A673 (cell line): ENCODE results near the gene ROBO2.

ENCODE experiments used
- EZH2 ChIP-seq: fragments of 200-600 bp; sonication (generic); IDR thresholded peaks from 2 replicates; pipeline ENCODE4 v1.6.1; 2017; ENCODE audit warnings: borderline replicate concordance, low read depth, mild to moderate bottlenecking, mixed read lengths, antibody characterized with exemption, low read length; ENCODE audit not compliant: poor library complexity, severe bottlenecking
- TF ChIP-seq, protein P1 (sequence below): fragments of 300-800, 200-600 bp; sonication (generic); conservative IDR thresholded peaks from 2 replicates; pipeline ENCODE4 v1.5.1; 2017; ENCODE audit warnings: low read depth, mild to moderate bottlenecking, antibody characterized with exemption, low read length, moderate library complexity, mixed read lengths

- TF ChIP-seq, protein P1, sequence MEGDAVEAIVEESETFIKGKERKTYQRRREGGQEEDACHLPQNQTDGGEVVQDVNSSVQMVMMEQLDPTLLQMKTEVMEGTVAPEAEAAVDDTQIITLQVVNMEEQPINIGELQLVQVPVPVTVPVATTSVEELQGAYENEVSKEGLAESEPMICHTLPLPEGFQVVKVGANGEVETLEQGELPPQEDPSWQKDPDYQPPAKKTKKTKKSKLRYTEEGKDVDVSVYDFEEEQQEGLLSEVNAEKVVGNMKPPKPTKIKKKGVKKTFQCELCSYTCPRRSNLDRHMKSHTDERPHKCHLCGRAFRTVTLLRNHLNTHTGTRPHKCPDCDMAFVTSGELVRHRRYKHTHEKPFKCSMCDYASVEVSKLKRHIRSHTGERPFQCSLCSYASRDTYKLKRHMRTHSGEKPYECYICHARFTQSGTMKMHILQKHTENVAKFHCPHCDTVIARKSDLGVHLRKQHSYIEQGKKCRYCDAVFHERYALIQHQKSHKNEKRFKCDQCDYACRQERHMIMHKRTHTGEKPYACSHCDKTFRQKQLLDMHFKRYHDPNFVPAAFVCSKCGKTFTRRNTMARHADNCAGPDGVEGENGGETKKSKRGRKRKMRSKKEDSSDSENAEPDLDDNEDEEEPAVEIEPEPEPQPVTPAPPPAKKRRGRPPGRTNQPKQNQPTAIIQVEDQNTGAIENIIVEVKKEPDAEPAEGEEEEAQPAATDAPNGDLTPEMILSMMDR = no peak
- TF ChIP-seq EZH2 = no peak
Observed at GRCh38 chr3:77271306-77271705, 231.4 kb downstream of the ROBO2 start.
